Measurements from ENCODE around the gene ERVW-1.

The ERVW-1 gene

GRCh38 chr7:92437956-92438491 lies 39.7 kb downstream of the ERVW-1 start:
- Histone ChIP-seq H3K4me3 (ENCODE audit: low read depth, low read length) (no peak overlapping the region), H3K27me3 (ENCODE audit: control insufficient read depth, insufficient read depth, low read length) (no peaks in the 10 kb centered on the region), H3K9me3 (ENCODE audit: control insufficient read depth, low read length) (no peaks in the 10 kb centered on the region), H3K27ac (no peak overlapping the region), H3K4me1 (no peaks in the 10 kb centered on the region), H3K4me2 (ENCODE audit: low read length) (no peak overlapping the region), H3K9ac (no peak overlapping the region), H3K79me2 (no peaks in the 10 kb centered on the region), H2AFZ (no peak overlapping the region), H3K36me3 (ENCODE audit: control insufficient read depth, insufficient read depth, low read length) (no peaks in the 10 kb centered on the region)
- no peak for TF ChIP-seq CTCF (IDR thresholded peaks at IDR 0.05)

GRCh38 chr7:92436612-92437445 lies 40.9 kb downstream of the ERVW-1 start:
- H3K4me2 ChIP-seq (ENCODE audit: low read length) = no peak overlapping the region
- H3K27me3 ChIP-seq (ENCODE audit: control insufficient read depth, insufficient read depth, low read length) = no peaks in the 10 kb centered on the region
- H2AFZ ChIP-seq = no peak overlapping the region
- no peak overlapping the region for H3K4me3 ChIP-seq (ENCODE audit: low read depth, low read length)
- peaks cover 8% of the 10 kb centered on the region for H3K4me1 ChIP-seq
- no peak overlapping the region for H3K27ac ChIP-seq
- H3K36me3 ChIP-seq (ENCODE audit: control insufficient read depth, insufficient read depth, low read length) = no peaks in the 10 kb centered on the region
- H3K79me2 ChIP-seq = no peaks in the 10 kb centered on the region
- no peak overlapping the region for H3K9ac ChIP-seq
- no peak for TF ChIP-seq CTCF (IDR thresholded peaks at IDR 0.05)
- H3K9me3 ChIP-seq (ENCODE audit: control insufficient read depth, low read length) = no peaks in the 10 kb centered on the region

GRCh38 chr7:92435542-92435941 lies 42.2 kb downstream of the ERVW-1 start:
- peaks cover 8% of the 10 kb centered on the region for H3K4me1 ChIP-seq
- no peak overlapping the region for H3K4me3 ChIP-seq (ENCODE audit: low read depth, low read length)
- H2AFZ ChIP-seq = no peak overlapping the region
- no peaks in the 10 kb centered on the region for H3K9me3 ChIP-seq (ENCODE audit: control insufficient read depth, low read length)
- H3K9ac ChIP-seq = no peak overlapping the region
- H3K27ac ChIP-seq = no peak overlapping the region
- TF ChIP-seq CTCF (IDR thresholded peaks at IDR 0.05) = no peak
- no peaks in the 10 kb centered on the region for H3K27me3 ChIP-seq (ENCODE audit: control insufficient read depth, insufficient read depth, low read length)
- H3K4me2 ChIP-seq (ENCODE audit: low read length) = no peak overlapping the region
- no peaks in the 10 kb centered on the region for H3K79me2 ChIP-seq
- no peaks in the 10 kb centered on the region for H3K36me3 ChIP-seq (ENCODE audit: control insufficient read depth, insufficient read depth, low read length)

GRCh38 chr7:92433019-92433418 lies 44.7 kb downstream of the ERVW-1 start:
- no peaks in the 10 kb centered on the region for H3K9me3 ChIP-seq (ENCODE audit: control insufficient read depth, low read length)
- no peaks in the 10 kb centered on the region for H3K36me3 ChIP-seq (ENCODE audit: control insufficient read depth, insufficient read depth, low read length)
- H2AFZ ChIP-seq = no peak overlapping the region
- H3K4me1 ChIP-seq = peaks cover 8% of the 10 kb centered on the region
- no peak overlapping the region for H3K4me2 ChIP-seq (ENCODE audit: low read length)
- no peak overlapping the region for H3K4me3 ChIP-seq (ENCODE audit: low read depth, low read length)
- H3K9ac ChIP-seq = no peak overlapping the region
- H3K27ac ChIP-seq = no peak overlapping the region
- no peaks in the 10 kb centered on the region for H3K27me3 ChIP-seq (ENCODE audit: control insufficient read depth, insufficient read depth, low read length)
- H3K79me2 ChIP-seq = no peaks in the 10 kb centered on the region
- TF ChIP-seq CTCF (IDR thresholded peaks at IDR 0.05) = no peak

Data from parathyroid adenoma (tissue), 2 donors.